GM12878 (cell line): ENCODE results near the gene FMNL2. TPM values are rescaled to one million over a fixed set of nuclear protein-coding genes. Genes with fewer than 3 reads are reported as not detected.

Experiments
- ATAC-seq: fragments of 200-7000 bp; cut with Tn5 transposase; 3 replicates; pipeline ENCODE4 v1.9.1; 2020; ENCODE audit warnings: mild to moderate bottlenecking, moderate library complexity
- BruUV-seq: library from RNA; stranded (reverse); fragments of 400-500 nt; replicated peaks from 2 replicates; lab custom pipeline; 2021; lab: Mats Ljungman, UMichigan
- CTCF ChIA-PET: fragments of 300-600 bp; sonication (Branson Sonifier 250); formaldehyde crosslinking; extraction: SDS; loops from one replicate; lab custom pipeline; 2021; ENCODE audit warnings: inconsistent platforms; lab: Yijun Ruan, JAX
- POLR2A ChIA-PET: fragments of 350-600 bp; formaldehyde crosslinking; extraction: SDS; loops from one replicate; lab custom pipeline; 2021; ENCODE audit warnings: inconsistent platforms; lab: Charles Lee
- RAD21 ChIA-PET: fragments of 300-600 bp; sonication (Branson Sonifier 250); formaldehyde crosslinking; loops from one replicate; lab custom pipeline; 2023; ENCODE audit warnings: antibody characterized with exemption; ENCODE audit not compliant: unreplicated experiment; lab: Charles Lee
- SMC1A ChIA-PET: fragments of 300-600 bp; sonication (Branson Sonifier 250); formaldehyde crosslinking; loops from one replicate; lab custom pipeline; 2023; ENCODE audit not compliant: unreplicated experiment, uncharacterized antibody; lab: Charles Lee
- DNase-seq: peaks from one replicate; pipeline ENCODE4 v3.0.0-alpha.2; 2011; ENCODE audit warnings: low read depth, low spot score
- FAIRE-seq: peaks from 3 replicates; lab custom pipeline; 2011; peaks lifted over from hg19 to GRCh38; lab: Jason Lieb, UNC
- H2AFZ ChIP-seq: 2 replicates; pipeline ENCODE4 v1.6.0; 2011; ENCODE audit warnings: low read depth, low read length, control low read depth; ENCODE audit not compliant: control insufficient read depth
- H3K27ac ChIP-seq: 2 replicates; pipeline ENCODE4 v1.5.1; 2011; ENCODE audit warnings: control low read depth; ENCODE audit not compliant: control insufficient read depth, insufficient read depth
- H3K27me3 ChIP-seq, 2 experiments: replicated peaks in 1 of 2; 2 replicates each; pipeline versions ENCODE4 v1.6.0 to v1.6.1; 2011; ENCODE audit warnings: low read length in 1 of 2; ENCODE audit not compliant: control insufficient read depth in 2 of 2, insufficient read depth in 2 of 2
- H3K36me3 ChIP-seq, 2 experiments: 2 replicates each; pipeline ENCODE4 v1.5.1; 2011; ENCODE audit warnings: low read length in 1 of 2; ENCODE audit not compliant: control insufficient read depth in 2 of 2, insufficient read depth in 2 of 2
- H3K4me1 ChIP-seq: 2 replicates; pipeline ENCODE4 v1.6.1; 2011; ENCODE audit warnings: mild to moderate bottlenecking, low read length, moderate library complexity, mixed read lengths; ENCODE audit not compliant: control insufficient read depth, insufficient read depth
- H3K4me2 ChIP-seq: 2 replicates; pipeline ENCODE4 v1.6.0; 2011; ENCODE audit warnings: control low read depth; ENCODE audit not compliant: control insufficient read depth, insufficient read depth
- H3K4me3 ChIP-seq: fragments of 200-600 bp; sonication (generic); 2 replicates; pipeline ENCODE4 v1.5.1; 2016
- H3K79me2 ChIP-seq: 2 replicates; pipeline ENCODE4 v1.6.0; 2011; ENCODE audit warnings: low read length; ENCODE audit not compliant: control insufficient read depth, insufficient read depth
- H3K9ac ChIP-seq: 2 replicates; pipeline ENCODE4 v1.8.0; 2011; ENCODE audit warnings: low read length, control low read depth, mixed read lengths; ENCODE audit not compliant: control insufficient read depth, insufficient read depth
- H3K9me3 ChIP-seq: replicated peaks from 3 replicates; pipeline ENCODE4 v1.5.1; 2011; ENCODE audit warnings: mild to moderate bottlenecking, low read length; ENCODE audit not compliant: control insufficient read depth, insufficient read depth
- H4K20me1 ChIP-seq: 2 replicates; pipeline ENCODE4 v1.6.0; 2011; ENCODE audit not compliant: control insufficient read depth, insufficient read depth
- CEBPB ChIP-seq, 2 experiments: fragments of 150-350 bp in 1 of 2; IDR thresholded peaks; 2 replicates each; pipeline ENCODE4 v1.6.1; 2012 to 2014; ENCODE audit warnings: low read depth in 2 of 2, low read length in 2 of 2, borderline replicate concordance in 1 of 2, inconsistent platforms in 1 of 2
- ESRRA ChIP-seq: IDR thresholded peaks from 2 replicates; pipeline ENCODE4 v1.6.1; 2012; ENCODE audit warnings: mild to moderate bottlenecking, low read length, improper control_type of control experiment
- FOXK2 ChIP-seq: fragments of 450-650 bp; IDR thresholded peaks from 2 replicates; pipeline ENCODE4 v1.6.1; 2017; ENCODE audit warnings: mild to moderate bottlenecking, moderate library complexity
- IRF4 ChIP-seq: IDR thresholded peaks from 2 replicates; pipeline ENCODE4 v1.6.1; 2011; ENCODE audit warnings: low read depth, low read length
- MTA2 ChIP-seq: fragments of 450-650 bp; IDR thresholded peaks from 2 replicates; pipeline ENCODE4 v1.6.1; 2016; ENCODE audit warnings: low read depth, mild to moderate bottlenecking, moderate library complexity
- NFXL1 ChIP-seq: fragments of 450-650 bp; IDR thresholded peaks from 2 replicates; pipeline ENCODE4 v1.6.1; 2017; ENCODE audit warnings: antibody characterized with exemption, mild to moderate bottlenecking, borderline replicate concordance
- NR2C1 ChIP-seq: fragments of 450-650 bp; IDR thresholded peaks from 2 replicates; pipeline ENCODE4 v1.6.1; 2017; ENCODE audit warnings: antibody characterized with exemption, mild to moderate bottlenecking, moderate library complexity
- RAD51 ChIP-seq: fragments of 450-650 bp; IDR thresholded peaks from 2 replicates; pipeline ENCODE4 v1.6.1; 2016; ENCODE audit warnings: moderate library complexity, mild to moderate bottlenecking, inconsistent platforms
- RELB ChIP-seq: fragments of 450-650 bp; IDR thresholded peaks from 2 replicates; pipeline ENCODE4 v1.6.1; 2017; ENCODE audit warnings: low read depth, mild to moderate bottlenecking, moderate library complexity
- SUZ12 ChIP-seq: fragments of 200-600 bp; sonication (generic); IDR thresholded peaks from one replicate; pipeline ENCODE4 v1.6.1; 2018; ENCODE audit warnings: antibody characterized with exemption, mild to moderate bottlenecking; ENCODE audit not compliant: unreplicated experiment
- TCF7 ChIP-seq: IDR thresholded peaks from 2 replicates; pipeline ENCODE4 v1.6.1; 2014; ENCODE audit warnings: antibody characterized with exemption, borderline replicate concordance
- ZBTB4 ChIP-seq: fragments of 450-650 bp; formaldehyde crosslinking; IDR thresholded peaks from 2 replicates; pipeline ENCODE4 v1.4.0; 2022; ENCODE audit warnings: mild to moderate bottlenecking, moderate library complexity
- ZNF207 ChIP-seq: fragments of 450-650 bp; IDR thresholded peaks from 2 replicates; pipeline ENCODE4 v1.6.1; 2014; ENCODE audit warnings: antibody characterized with exemption, mild to moderate bottlenecking, borderline replicate concordance
- ZNF274 ChIP-seq: IDR thresholded peaks from one replicate; pipeline ENCODE4 v1.8.0; 2011; ENCODE audit not compliant: insufficient read length, insufficient read depth
- ZNF384 ChIP-seq: IDR thresholded peaks from 2 replicates; pipeline ENCODE4 v1.6.1; 2012; ENCODE audit warnings: low read depth, mild to moderate bottlenecking, low read length, improper control_type of control experiment, borderline replicate concordance
- WGBS: methylation state at CpG from one replicate; pipeline ENCODE4 v1.1.6; 2016; ENCODE audit warnings: low lambda C conversion rate; ENCODE audit not compliant: insufficient replicate concordance, insufficient coverage; ENCODE audit errors: missing lambda C conversion rate; 5-methylcytosine and 5-hydroxymethylcytosine counted together
- in situ Hi-C: fragments of 300-500 bp; cut with MboI; formaldehyde crosslinking; loops from 9 replicates; pipeline ENCODE4 v1.14.3; 2018; ENCODE audit warnings: mixed read lengths
- intact Hi-C: fragments of 100-400 bp; cut with micrococcal nuclease; formaldehyde crosslinking; loops from one replicate; pipeline ENCODE4 v1.14.2; 2022; ENCODE audit not compliant: unreplicated experiment
- polyA plus RNA-seq, 11 experiments: library from polyadenylated mRNA; depleted of rRNA in 4 of 11; unstranded in 6 of 11; stranded (reverse) in 5 of 11; fragments of >200 nt; fragmentation: Nextera tagmentation in 4 of 11; fragmentation: Illumina TruSeq in 1 of 11; extraction: Ambion mirVana in 4 of 11; extraction: Trizol in 1 of 11; gene quantifications; 1 replicate in 1 of 11; 2 replicates in 10 of 11; pipeline versions ENCODE4 v1.2.1 to v1.2.3, GENCODE V29; 2011 to 2016; ENCODE audit warnings: inconsistent platforms in 2 of 11, missing spikeins in 2 of 11, low read depth in 1 of 11
- total RNA-seq, 4 experiments: library from RNA; depleted of rRNA in 3 of 4; stranded (reverse); fragments of >200 nt in 3 of 4; fragmentation: Illumina TruSeq in 1 of 4; extraction: Trizol in 1 of 4; gene quantifications; 2 replicates each; pipeline versions ENCODE4 v1.2.1 to v1.2.3, GENCODE V29; 2013 to 2021
- TF ChIP-seq, protein P1 (sequence below): fragments of 450-650 bp; formaldehyde crosslinking; IDR thresholded peaks from 2 replicates; pipeline ENCODE4 v1.5.0; 2022; ENCODE audit warnings: mild to moderate bottlenecking, missing genetic modification characterization

Gene FMNL2
- total and polyA plus RNA-seq, 10 of the 15 experiments (the other 5 are each of a cell fraction or from before 2014, with no cell fraction given) = 0.13 to 9.9 (median 0.35) TPM

DNA sequence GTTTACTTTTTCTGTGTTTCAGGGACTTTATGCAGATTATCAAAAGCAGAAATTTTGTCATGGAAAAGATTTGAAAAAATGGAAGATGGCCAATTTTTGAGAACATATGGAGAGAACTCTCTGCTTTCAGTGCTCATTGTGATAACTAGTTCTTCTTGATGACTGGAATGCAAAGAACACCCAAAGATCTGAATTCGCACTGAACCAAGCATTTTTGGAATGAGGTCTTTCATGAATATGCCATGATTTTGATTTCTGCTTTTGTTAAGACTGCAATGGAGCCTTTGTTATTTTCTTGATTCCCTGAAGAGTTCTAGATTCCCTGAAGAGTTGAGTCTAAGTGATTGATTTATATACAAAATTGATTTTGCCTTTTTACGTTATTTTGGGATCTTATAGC, 124.1 kb downstream of the FMNL2 start:
- CTCF ChIA-PET = no interaction called here
- H3K27ac ChIP-seq = no peak overlapping the region
- RAD21 ChIA-PET = interaction anchor here (0.7 kb wide), 1 partner anchor 9 kb away, joined by 3 read pairs; no protein-coding TSS in a partner anchor
- SMC1A ChIA-PET = interaction anchor here (0.8 to 1.3 kb wide), 4 partner anchors 8 to 27 kb away, joined by 3 read pairs; no protein-coding TSS in a partner anchor
- intact Hi-C loops = no loop called here
- H3K4me2 ChIP-seq = no peak overlapping the region
- H3K9me3 ChIP-seq = no peaks in the 10 kb centered on the region
- in situ Hi-C loops = no loop called here
- no peak overlapping the region for H3K4me3 ChIP-seq
- no peak overlapping the region for H3K9ac ChIP-seq
- FAIRE-seq = no peak
- no peaks in the 10 kb centered on the region for H3K79me2 ChIP-seq
- no peaks in the 10 kb centered on the region for H4K20me1 ChIP-seq
- H2AFZ ChIP-seq = no peak overlapping the region
- H3K4me1 ChIP-seq = no peaks in the 10 kb centered on the region
- no peaks in the 10 kb centered on the region for H3K27me3 ChIP-seq
- no TSS peak for BruUV-seq
- no peak for ATAC-seq
- 68% methylated on average over 2 of the region's 2 CpGs for WGBS
- no peaks in the 10 kb centered on the region for H3K36me3 ChIP-seq
- TF ChIP-seq MTA2 (no peak), NR2C1 (no peak), NFXL1 (no peak), ZNF384 (no peak), ZBTB4 (CRISPR knock-in tag) (no peak), IRF4 (no peak), SUZ12 (no peak), RELB (no peak), ZNF207 (no peak), TCF7 (no peak), FOXK2 (no peak), RAD51 (no peak), ESRRA (no peak), ZNF274 (no peak), CEBPB (IDR thresholded peaks at IDR 0.05; ENCODE audit: borderline replicate concordance in 1 of 2, low read depth in 2 of 2, low read length in 2 of 2) (no peak)
- TF ChIP-seq, protein P1, sequence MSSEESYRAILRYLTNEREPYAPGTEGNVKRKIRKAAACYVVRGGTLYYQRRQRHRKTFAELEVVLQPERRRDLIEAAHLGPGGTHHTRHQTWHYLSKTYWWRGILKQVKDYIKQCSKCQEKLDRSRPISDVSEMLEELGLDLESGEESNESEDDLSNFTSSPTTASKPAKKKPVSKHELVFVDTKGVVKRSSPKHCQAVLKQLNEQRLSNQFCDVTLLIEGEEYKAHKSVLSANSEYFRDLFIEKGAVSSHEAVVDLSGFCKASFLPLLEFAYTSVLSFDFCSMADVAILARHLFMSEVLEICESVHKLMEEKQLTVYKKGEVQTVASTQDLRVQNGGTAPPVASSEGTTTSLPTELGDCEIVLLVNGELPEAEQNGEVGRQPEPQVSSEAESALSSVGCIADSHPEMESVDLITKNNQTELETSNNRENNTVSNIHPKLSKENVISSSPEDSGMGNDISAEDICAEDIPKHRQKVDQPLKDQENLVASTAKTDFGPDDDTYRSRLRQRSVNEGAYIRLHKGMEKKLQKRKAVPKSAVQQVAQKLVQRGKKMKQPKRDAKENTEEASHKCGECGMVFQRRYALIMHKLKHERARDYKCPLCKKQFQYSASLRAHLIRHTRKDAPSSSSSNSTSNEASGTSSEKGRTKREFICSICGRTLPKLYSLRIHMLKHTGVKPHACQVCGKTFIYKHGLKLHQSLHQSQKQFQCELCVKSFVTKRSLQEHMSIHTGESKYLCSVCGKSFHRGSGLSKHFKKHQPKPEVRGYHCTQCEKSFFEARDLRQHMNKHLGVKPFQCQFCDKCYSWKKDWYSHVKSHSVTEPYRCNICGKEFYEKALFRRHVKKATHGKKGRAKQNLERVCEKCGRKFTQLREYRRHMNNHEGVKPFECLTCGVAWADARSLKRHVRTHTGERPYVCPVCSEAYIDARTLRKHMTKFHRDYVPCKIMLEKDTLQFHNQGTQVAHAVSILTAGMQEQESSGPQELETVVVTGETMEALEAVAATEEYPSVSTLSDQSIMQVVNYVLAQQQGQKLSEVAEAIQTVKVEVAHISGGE = no peak
- POLR2A ChIA-PET = no interaction called here
- no peak for DNase-seq
